GM23338 (cell line): ENCODE data around the gene MAP6D1. TPM values are rescaled to one million over a fixed set of nuclear protein-coding genes. Genes with fewer than 3 reads are reported as not detected.

Experiments used
- ATAC-seq: fragments of 200-7000 bp; cut with Tn5 transposase; 3 replicates; pipeline ENCODE4 v1.9.1; 2020
- DNase-seq: peaks from one replicate; pipeline ENCODE4 v3.0.0-alpha.2; 2015; ENCODE audit warnings: low spot score
- H2AFZ ChIP-seq: fragments of 200-600 bp; sonication (generic); 2 replicates; pipeline ENCODE4 v1.8.0; 2016; ENCODE audit warnings: antibody characterized with exemption, mild to moderate bottlenecking, moderate library complexity
- H3F3A ChIP-seq: fragments of 200-600 bp; sonication (generic); replicated peaks from 2 replicates; pipeline ENCODE4 v1.8.0; 2017; ENCODE audit warnings: antibody characterized with exemption, mixed run types, low read depth
- H3K27ac ChIP-seq: fragments of 200-600 bp; sonication (generic); 2 replicates; pipeline ENCODE4 v1.6.1; 2016; ENCODE audit warnings: low read depth
- H3K27me3 ChIP-seq: fragments of 200-600 bp; sonication (generic); 2 replicates; pipeline ENCODE4 v1.8.0; 2016; ENCODE audit warnings: mild to moderate bottlenecking, mixed run types, moderate library complexity; ENCODE audit not compliant: insufficient read depth
- H3K36me3 ChIP-seq: fragments of 200-600 bp; sonication (generic); 2 replicates; pipeline ENCODE4 v1.8.0; 2016; ENCODE audit warnings: mild to moderate bottlenecking; ENCODE audit not compliant: insufficient read depth
- H3K4me1 ChIP-seq: fragments of 200-600 bp; sonication (generic); 2 replicates; pipeline ENCODE4 v1.8.0; 2016; ENCODE audit warnings: mild to moderate bottlenecking, moderate library complexity; ENCODE audit not compliant: insufficient read depth
- H3K4me2 ChIP-seq: fragments of 200-600 bp; sonication (generic); 2 replicates; pipeline ENCODE4 v1.7.1; 2017; ENCODE audit warnings: mixed run types
- H3K4me3 ChIP-seq: fragments of 200-600 bp; sonication (generic); 2 replicates; pipeline ENCODE4 v1.6.1; 2016; ENCODE audit warnings: mixed run types
- H3K79me2 ChIP-seq: fragments of 200-600 bp; sonication (generic); replicated peaks from 2 replicates; pipeline ENCODE4 v1.8.0; 2017; ENCODE audit warnings: mild to moderate bottlenecking; ENCODE audit not compliant: insufficient read depth
- H3K9me2 ChIP-seq: fragments of 200-600 bp; sonication (generic); 2 replicates; pipeline ENCODE4 v1.8.0; 2017; ENCODE audit not compliant: insufficient read depth
- H4K20me1 ChIP-seq: fragments of 200-600 bp; sonication (generic); replicated peaks from 2 replicates; pipeline ENCODE4 v1.8.0; 2017; ENCODE audit warnings: mild to moderate bottlenecking; ENCODE audit not compliant: insufficient read depth
- H3K27ac Mint-ChIP-seq: 2 replicates; pipeline ENCODE4 v1.8.0; 2020; ENCODE audit warnings: inconsistent platforms, mild to moderate bottlenecking, moderate library complexity, mixed read lengths
- H3K27me3 Mint-ChIP-seq: 3 replicates; pipeline ENCODE4 v1.8.0; 2022; ENCODE audit warnings: low read depth, mild to moderate bottlenecking, moderate library complexity, mixed read lengths, inconsistent platforms; ENCODE audit not compliant: insufficient read depth, poor library complexity
- H3K36me3 Mint-ChIP-seq: 3 replicates; pipeline ENCODE4 v1.8.0; 2021; ENCODE audit warnings: low read depth, mild to moderate bottlenecking, inconsistent platforms, moderate library complexity, mixed read lengths
- H3K4me1 Mint-ChIP-seq: 3 replicates; pipeline ENCODE4 v1.8.0; 2020; ENCODE audit warnings: mild to moderate bottlenecking, inconsistent platforms, mixed read lengths
- H3K4me3 Mint-ChIP-seq: 3 replicates; pipeline ENCODE4 v1.8.0; 2021; ENCODE audit warnings: moderate library complexity, mild to moderate bottlenecking, inconsistent platforms, mixed read lengths
- H3K9me3 Mint-ChIP-seq: 3 replicates; pipeline ENCODE4 v1.8.0; 2020; ENCODE audit warnings: moderate library complexity, mild to moderate bottlenecking, inconsistent platforms, mixed read lengths
- CREB1 ChIP-seq: fragments of 250-450 bp; sonication (Bioruptor Pico); IDR thresholded peaks from 2 replicates; pipeline ENCODE4 v1.5.0; 2020; ENCODE audit warnings: low read depth, mild to moderate bottlenecking, moderate library complexity
- CTCF ChIP-seq, 2 experiments: fragments of 200-600 bp in 1 of 2; sonication (generic) in 1 of 2; conservative IDR thresholded peaks; 2 replicates each; pipeline versions ENCODE4 v1.5.1 to v1.6.1; 2016 to 2017; ENCODE audit warnings: antibody characterized with exemption in 2 of 2, low read depth in 2 of 2, mild to moderate bottlenecking in 2 of 2, moderate library complexity in 1 of 2
- EZH2 ChIP-seq: fragments of 200-600 bp; sonication (generic); IDR thresholded peaks from one replicate; pipeline ENCODE4 v1.8.0; 2017; ENCODE audit warnings: antibody characterized with exemption, mild to moderate bottlenecking, low read depth; ENCODE audit not compliant: unreplicated experiment
- EZH2phosphoT487 ChIP-seq: fragments of 200-600 bp; sonication (generic); IDR thresholded peaks from one replicate; pipeline ENCODE4 v1.8.1; 2018; ENCODE audit warnings: antibody characterized with exemption; ENCODE audit not compliant: unreplicated experiment
- NANOG ChIP-seq: IDR thresholded peaks from 2 replicates; pipeline ENCODE4 v1.6.1; 2016; ENCODE audit warnings: antibody characterized with exemption, borderline replicate concordance
- POLR2AphosphoS5 ChIP-seq: IDR thresholded peaks from 2 replicates; pipeline ENCODE4 v1.6.1; 2016; ENCODE audit warnings: antibody characterized with exemption, low read depth
- STAT1 ChIP-seq: IDR thresholded peaks from one replicate; pipeline ENCODE4 v1.6.1; 2016; ENCODE audit warnings: antibody characterized with exemption; ENCODE audit not compliant: unreplicated experiment
- ZNF331 ChIP-seq: fragments of 250-450 bp; sonication (Bioruptor Pico); IDR thresholded peaks from 2 replicates; pipeline ENCODE4 v1.5.0; 2020; ENCODE audit warnings: low read depth, mild to moderate bottlenecking, moderate library complexity
- ZNF462 ChIP-seq: fragments of 250-450 bp; sonication (Bioruptor Pico); IDR thresholded peaks from 2 replicates; pipeline ENCODE4 v1.5.0; 2020; ENCODE audit warnings: mild to moderate bottlenecking, moderate library complexity
- polyA plus RNA-seq: library from polyadenylated mRNA; unstranded; fragments of >200 nt; fragmentation: Nextera tagmentation; extraction: Ambion mirVana; gene quantifications from 2 replicates; pipeline ENCODE4 v1.2.1, GENCODE V29; 2016
- total RNA-seq: library from RNA; depleted of rRNA; stranded (reverse); fragments of >200 nt; shearing (Covaris generic); gene quantifications from 2 replicates; pipeline ENCODE4 v1.2.3, GENCODE V29; 2014
- TF ChIP-seq, protein P1 (sequence below): IDR thresholded peaks from 2 replicates; pipeline ENCODE4 v1.6.1; 2016; ENCODE audit warnings: antibody characterized with exemption

MAP6D1 gene
- total and polyA plus RNA-seq, 2 experiments from 2014 or later, result 2.6 to 8.2 TPM

- H3K4me1 Mint-ChIP-seq, result no peaks in the 10 kb centered on the region
- Histone ChIP-seq H3K4me3 (no peak overlapping the region), H3K4me1 (no peaks in the 10 kb centered on the region), H3K79me2 (no peaks in the 10 kb centered on the region), H2AFZ (no peak overlapping the region), H3K36me3 (peaks cover 26% of the 10 kb centered on the region), H3K9me2 (no peaks in the 10 kb centered on the region), H3K4me2 (no peak overlapping the region), H4K20me1 (peaks cover 3% of the 10 kb centered on the region), H3K27ac (no peak overlapping the region), H3F3A (no peaks in the 10 kb centered on the region), H3K27me3 (no peaks in the 10 kb centered on the region)
- H3K36me3 Mint-ChIP-seq, result peaks cover 73% of the 10 kb centered on the region
- TF ChIP-seq EZH2phosphoT487 (no peak), POLR2AphosphoS5 (no peak), EZH2 (no peak), CTCF (conservative IDR thresholded peaks at IDR 0.05; ENCODE audit: low read depth in 2 of 2) (no peak), NANOG (no peak), ZNF331 (CRISPR knock-in tag) (no peak)
- peak overlapping the region; percentile 20; the same call in 1 of the 2 replicates for H3K27ac Mint-ChIP-seq
- no peaks in the 10 kb centered on the region for H3K9me3 Mint-ChIP-seq
- ATAC-seq (no peak), DNase-seq (no peak)
- no peak overlapping the region for H3K4me3 Mint-ChIP-seq
- no peaks in the 10 kb centered on the region for H3K27me3 Mint-ChIP-seq
These were observed 27.4 kb downstream of the MAP6D1 start for GRCh38 chr3:183797996-183798395.

DNA sequence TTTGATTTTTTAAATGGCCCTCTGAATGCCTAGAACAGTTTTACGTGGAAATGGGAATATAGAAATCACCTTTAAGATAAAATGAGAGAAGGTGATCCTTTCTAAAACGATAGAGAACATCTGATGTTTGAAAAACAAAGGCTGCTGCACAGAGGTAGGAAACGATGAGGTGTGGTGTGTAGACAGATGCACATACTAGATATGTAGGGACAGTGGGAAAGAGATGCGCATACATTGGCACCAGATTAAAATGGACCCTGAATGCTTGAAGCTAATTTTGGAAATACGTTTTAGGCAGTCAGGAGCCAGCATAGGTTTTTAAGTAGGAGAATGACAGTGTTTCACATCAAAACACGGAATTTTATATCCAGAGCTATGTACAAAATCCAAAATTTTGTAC lies 29.0 kb downstream of the MAP6D1 start:
- peaks cover 22% of the 10 kb centered on the region for H3K36me3 ChIP-seq
- no peaks in the 10 kb centered on the region for H3K4me1 Mint-ChIP-seq

More for the DNA sequence above, 29.0 kb downstream of the MAP6D1 start:
- H3K9me3 Mint-ChIP-seq, result no peaks in the 10 kb centered on the region
- H3K27me3 ChIP-seq, result no peaks in the 10 kb centered on the region
- no peak overlapping the region for H3K27ac Mint-ChIP-seq
- H3K4me1 ChIP-seq, result no peaks in the 10 kb centered on the region
- no peak overlapping the region for H2AFZ ChIP-seq
- no peak overlapping the region for H3K4me3 ChIP-seq
- H3K27me3 Mint-ChIP-seq, result no peaks in the 10 kb centered on the region
- H3K9me2 ChIP-seq, result no peaks in the 10 kb centered on the region
- DNase-seq (no peak), ATAC-seq (no peak)
- H3K4me2 ChIP-seq, result no peak overlapping the region
- no peak overlapping the region for H3K27ac ChIP-seq
- H3K4me3 Mint-ChIP-seq, result no peak overlapping the region
- TF ChIP-seq CTCF (conservative IDR thresholded peaks at IDR 0.05; ENCODE audit: low read depth in 2 of 2), result no peak
- TF ChIP-seq STAT1, result no peak
- no peak for TF ChIP-seq CREB1 (CRISPR knock-in tag)
- TF ChIP-seq EZH2phosphoT487, result no peak
- TF ChIP-seq, protein P1, sequence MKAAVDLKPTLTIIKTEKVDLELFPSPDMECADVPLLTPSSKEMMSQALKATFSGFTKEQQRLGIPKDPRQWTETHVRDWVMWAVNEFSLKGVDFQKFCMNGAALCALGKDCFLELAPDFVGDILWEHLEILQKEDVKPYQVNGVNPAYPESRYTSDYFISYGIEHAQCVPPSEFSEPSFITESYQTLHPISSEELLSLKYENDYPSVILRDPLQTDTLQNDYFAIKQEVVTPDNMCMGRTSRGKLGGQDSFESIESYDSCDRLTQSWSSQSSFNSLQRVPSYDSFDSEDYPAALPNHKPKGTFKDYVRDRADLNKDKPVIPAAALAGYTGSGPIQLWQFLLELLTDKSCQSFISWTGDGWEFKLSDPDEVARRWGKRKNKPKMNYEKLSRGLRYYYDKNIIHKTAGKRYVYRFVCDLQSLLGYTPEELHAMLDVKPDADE, result no peak
- no peak for TF ChIP-seq ZNF462 (CRISPR knock-in tag)
- no peak for TF ChIP-seq EZH2
- H3K79me2 ChIP-seq, result no peaks in the 10 kb centered on the region
- H4K20me1 ChIP-seq, result peaks cover 3% of the 10 kb centered on the region
- no peaks in the 10 kb centered on the region for H3F3A ChIP-seq
- H3K36me3 Mint-ChIP-seq, result peaks cover 66% of the 10 kb centered on the region
